Sigmoid colon (tissue), 7 donors: ENCODE data around the gene KLHL40. TPM values are rescaled to one million over a fixed set of nuclear protein-coding genes. Genes with fewer than 3 reads are reported as not detected.

ENCODE experiments used
- DNase-seq: peaks from one replicate; pipeline ENCODE4 v3.0.0-alpha.2; 2019
- H3K27ac ChIP-seq, 4 donors: fragments of 200-600 bp; sonication (generic); one replicate each; pipeline ENCODE4 v1.5.1; 2016 to 2019; ENCODE audit warnings: mild to moderate bottlenecking in 1 of 4
- H3K27me3 ChIP-seq, 3 donors: fragments of 200-600 bp; sonication (generic); one replicate each; pipeline ENCODE4 v1.5.1; 2019; ENCODE audit warnings: mild to moderate bottlenecking in 1 of 3
- H3K36me3 ChIP-seq, 4 donors: fragments of 200-600 bp; sonication (generic); one replicate each; pipeline ENCODE4 v1.5.1; 2016 to 2019
- H3K4me1 ChIP-seq, 4 donors: fragments of 200-600 bp; sonication (generic); one replicate each; pipeline ENCODE4 v1.5.1; 2017 to 2019
- H3K4me3 ChIP-seq, 4 donors: fragments of 200-600 bp; sonication (generic); one replicate each; pipeline ENCODE4 v1.5.1; 2017 to 2019; ENCODE audit warnings: mild to moderate bottlenecking in 2 of 4, moderate library complexity in 1 of 4
- H3K9me3 ChIP-seq, 4 donors: fragments of 200-600 bp in 3 of 4; sonication (generic) in 3 of 4; one replicate each; pipeline versions ENCODE4 v1.5.1 to v1.6.1; 2013 to 2019
- CTCF ChIP-seq, 4 experiments: fragments of 450-650 bp in 3 of 4; fragments of 200-600 bp in 1 of 4; IDR thresholded peaks; one replicate each; pipeline ENCODE4 v1.5.1; 2016 to 2019; ENCODE audit warnings: antibody characterized with exemption in 4 of 4, mild to moderate bottlenecking in 3 of 4, moderate library complexity in 2 of 4
- EP300 ChIP-seq, 4 donors: sonication (generic); formaldehyde crosslinking; IDR thresholded peaks; one replicate each; pipeline ENCODE4 v1.6.1; 2017; ENCODE audit warnings: antibody characterized with exemption in 4 of 4
- POLR2A ChIP-seq, 2 donors: fragments of 450-650 bp; IDR thresholded peaks; one replicate each; pipeline ENCODE4 v1.6.1; 2016; ENCODE audit warnings: antibody characterized with exemption in 2 of 2, mild to moderate bottlenecking in 2 of 2, moderate library complexity in 2 of 2
- POLR2AphosphoS5 ChIP-seq, 4 donors: sonication (generic); formaldehyde crosslinking; IDR thresholded peaks; one replicate each; pipeline ENCODE4 v1.6.1; 2017; ENCODE audit warnings: antibody characterized with exemption in 4 of 4
- WGBS, 2 donors: extraction: QIAGEN DNeasy Blood & Tissue Kit; methylation state at CpG; one replicate each; pipeline ENCODE4 v1.1.7; 2013; 5-methylcytosine and 5-hydroxymethylcytosine counted together
- intact Hi-C: fragments of 100-400 bp; cut with DNase I; formaldehyde crosslinking; loops from one replicate; pipeline ENCODE4 v1.15.1; 2023
- polyA plus RNA-seq, 3 donors: library from polyadenylated mRNA; stranded (reverse); fragments of 200-250 nt; gene quantifications; one replicate each; pipeline ENCODE4 v1.2.3, GENCODE V29; 2013
- total RNA-seq, 4 donors: library from RNA; depleted of rRNA; stranded (reverse); fragments of >200 nt; gene quantifications; one replicate each; pipeline ENCODE4 v1.1.0, GENCODE V29; 2016
- donor health status: healthy with polysubstance abuse.
- donor health status: Bipolar disorder and iron deficiency.
- donor health status: healthy.

KLHL40 gene
- total and polyA plus RNA-seq, 7 donors = under 0.01 TPM; not detected in 6

GRCh38 chr3:42654331-42655201, 30.8 kb upstream of the KLHL40 start:
- peak overlapping the region; percentile 93 to 98 (median 96) for H3K27ac ChIP-seq
- peaks cover 0 to 24% (median 4%) of the 10 kb centered on the region in 4 donors for H3K36me3 ChIP-seq
- WGBS, 2 donors = 1 to 3% methylated on average over 94 of the region's 94 CpGs
- H3K27me3 ChIP-seq = no peaks in the 10 kb centered on the region
- H3K9me3 ChIP-seq = no peaks in the 10 kb centered on the region
- peaks cover 0 to 89% (median 75%) of the 10 kb centered on the region in 4 donors for H3K4me1 ChIP-seq
- peak; percentile 88 for DNase-seq
- H3K4me3 ChIP-seq = peak overlapping the region; percentile 74 to 96 (median 93)
- TF ChIP-seq POLR2AphosphoS5 (IDR thresholded peaks at IDR 0.05) (peak in 2 of 4 donors; percentile 18 to 50), EP300 (IDR thresholded peaks at IDR 0.05) (no peak), CTCF (IDR thresholded peaks at IDR 0.05) (no peak), POLR2A (IDR thresholded peaks at IDR 0.05) (no peak)
- intact Hi-C loops = loop anchor here (5.0 kb wide), 1 partner anchor 72 kb away; the partner anchor contains the start of gene SEC22C

GRCh38 chr3:42655331-42655888, 29.9 kb upstream of the KLHL40 start:
- peaks cover 0 to 90% (median 76%) of the 10 kb centered on the region in 4 donors for H3K4me1 ChIP-seq
- peak overlapping the region; percentile 74 to 96 (median 93) for H3K4me3 ChIP-seq
- no peaks in the 10 kb centered on the region for H3K9me3 ChIP-seq
- intact Hi-C loops = no loop called here
- TF ChIP-seq CTCF (IDR thresholded peaks at IDR 0.05) = no peak
- peaks cover 0 to 24% (median 4%) of the 10 kb centered on the region in 4 donors for H3K36me3 ChIP-seq
- DNase-seq = peak; percentile 83
- 46 to 67% methylated on average over 4 of the region's 4 CpGs for WGBS, 2 donors
- H3K27ac ChIP-seq = peak overlapping the region; percentile 93 to 98 (median 96)
- H3K27me3 ChIP-seq = no peaks in the 10 kb centered on the region

GRCh38 chr3:42655980-42656679, 29.2 kb upstream of the KLHL40 start:
- intact Hi-C loops = loop anchor here (1.0 kb wide), 1 partner anchor 89 kb away; no protein-coding TSS in a partner anchor
- H3K4me1 ChIP-seq = peaks cover 0 to 86% (median 72%) of the 10 kb centered on the region in 4 donors
- H3K27ac ChIP-seq = peak overlapping the region; percentile 93 to 98 (median 96)
- H3K9me3 ChIP-seq = no peaks in the 10 kb centered on the region
- TF ChIP-seq POLR2A (IDR thresholded peaks at IDR 0.05) = no peak
- TF ChIP-seq CTCF (IDR thresholded peaks at IDR 0.05) = no peak
- TF ChIP-seq EP300 (IDR thresholded peaks at IDR 0.05) = no peak
- no peak for TF ChIP-seq POLR2AphosphoS5 (IDR thresholded peaks at IDR 0.05)
- peaks cover 0 to 20% (median 4%) of the 10 kb centered on the region in 4 donors for H3K36me3 ChIP-seq
- H3K4me3 ChIP-seq = peak overlapping the region in 2 of 4 donors; percentile 74 to 93
- H3K27me3 ChIP-seq = no peaks in the 10 kb centered on the region
- 86 to 87% methylated on average over 6 of the region's 6 CpGs for WGBS, 2 donors
- DNase-seq = no peak

GRCh38 chr3:42656680-42657610, 28.4 kb upstream of the KLHL40 start:
- Histone ChIP-seq H3K4me3 (no peak overlapping the region), H3K9me3 (no peaks in the 10 kb centered on the region), H3K27me3 (no peaks in the 10 kb centered on the region), H3K4me1 (peaks cover 0 to 78% (median 64%) of the 10 kb centered on the region in 4 donors), H3K27ac (peak overlapping the region; percentile 93 to 98 (median 96)), H3K36me3 (peaks cover 0 to 26% (median 4%) of the 10 kb centered on the region in 4 donors)
- TF ChIP-seq EP300 (IDR thresholded peaks at IDR 0.05) (no peak), POLR2AphosphoS5 (IDR thresholded peaks at IDR 0.05) (no peak), CTCF (IDR thresholded peaks at IDR 0.05) (no peak), POLR2A (IDR thresholded peaks at IDR 0.05) (no peak)
- intact Hi-C loops = loop anchor here (1.0 kb wide), 1 partner anchor 88 kb away; no protein-coding TSS in a partner anchor
- no peak for DNase-seq
- WGBS, 2 donors = 91 to 92% methylated on average over 9 of the region's 9 CpGs
